IPS-NIHi7 (cell line): ENCODE data around the gene GAPDH.

Source experiments
- DNase-seq: peaks from one replicate; pipeline ENCODE4 v3.0.0; 2012; ENCODE audit warnings: mixed read lengths; ENCODE audit errors: extremely low spot score

Gene GAPDH

GRCh38 chr12:6529291-6529737 is 5.0 kb upstream of the GAPDH start:
- no peak for DNase-seq

- no peak for DNase-seq
These were observed 3.6 kb upstream of the GAPDH start for GRCh38 chr12:6530576-6531260.

GRCh38 chr12:6532051-6532926 is 2.0 kb upstream of the GAPDH start:
- DNase-seq, result peak; percentile 69

DNA sequence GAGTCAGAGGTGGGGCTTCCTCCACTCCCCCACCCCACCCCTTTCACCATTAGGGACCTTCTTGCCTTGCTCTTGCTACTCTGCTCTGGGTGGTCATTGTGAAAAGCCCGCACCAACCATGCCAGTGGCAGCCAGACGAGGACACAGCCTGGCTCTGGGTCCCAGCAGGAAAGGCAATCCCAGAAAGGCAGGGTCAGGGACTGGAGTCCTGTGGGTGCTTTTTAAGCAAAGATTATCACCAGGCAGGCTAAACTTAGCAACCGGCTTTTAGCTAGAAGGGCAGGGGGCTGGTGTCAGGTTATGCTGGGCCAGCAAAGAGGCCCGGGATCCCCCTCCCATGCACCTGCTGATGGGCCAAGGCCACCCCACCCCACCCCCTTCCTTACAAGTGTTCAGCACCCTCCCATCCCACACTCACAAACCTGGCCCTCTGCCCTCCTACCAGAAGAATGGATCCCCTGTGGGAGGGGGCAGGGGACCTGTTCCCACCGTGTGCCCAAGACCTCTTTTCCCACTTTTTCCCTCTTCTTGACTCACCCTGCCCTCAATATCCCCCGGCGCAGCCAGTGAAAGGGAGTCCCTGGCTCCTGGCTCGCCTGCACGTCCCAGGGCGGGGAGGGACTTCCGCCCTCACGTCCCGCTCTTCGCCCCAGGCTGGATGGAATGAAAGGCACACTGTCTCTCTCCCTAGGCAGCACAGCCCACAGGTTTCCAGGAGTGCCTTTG is 1.2 kb upstream of the GAPDH start:
- DNase-seq, result peak; percentile 62

GRCh38 chr12:6533653-6533922 is 729 bp upstream of the GAPDH start:
- DNase-seq, result peak; percentile 30

- DNase-seq, result no peak
These were observed 303 bp downstream of the GAPDH start for GRCh38 chr12:6534695-6534944.

GRCh38 chr12:6534945-6535696 is 804 bp downstream of the GAPDH start:
- peak; percentile 69 for DNase-seq

GRCh38 chr12:6535697-6535946 is 1.3 kb downstream of the GAPDH start:
- DNase-seq, result no peak

DNA sequence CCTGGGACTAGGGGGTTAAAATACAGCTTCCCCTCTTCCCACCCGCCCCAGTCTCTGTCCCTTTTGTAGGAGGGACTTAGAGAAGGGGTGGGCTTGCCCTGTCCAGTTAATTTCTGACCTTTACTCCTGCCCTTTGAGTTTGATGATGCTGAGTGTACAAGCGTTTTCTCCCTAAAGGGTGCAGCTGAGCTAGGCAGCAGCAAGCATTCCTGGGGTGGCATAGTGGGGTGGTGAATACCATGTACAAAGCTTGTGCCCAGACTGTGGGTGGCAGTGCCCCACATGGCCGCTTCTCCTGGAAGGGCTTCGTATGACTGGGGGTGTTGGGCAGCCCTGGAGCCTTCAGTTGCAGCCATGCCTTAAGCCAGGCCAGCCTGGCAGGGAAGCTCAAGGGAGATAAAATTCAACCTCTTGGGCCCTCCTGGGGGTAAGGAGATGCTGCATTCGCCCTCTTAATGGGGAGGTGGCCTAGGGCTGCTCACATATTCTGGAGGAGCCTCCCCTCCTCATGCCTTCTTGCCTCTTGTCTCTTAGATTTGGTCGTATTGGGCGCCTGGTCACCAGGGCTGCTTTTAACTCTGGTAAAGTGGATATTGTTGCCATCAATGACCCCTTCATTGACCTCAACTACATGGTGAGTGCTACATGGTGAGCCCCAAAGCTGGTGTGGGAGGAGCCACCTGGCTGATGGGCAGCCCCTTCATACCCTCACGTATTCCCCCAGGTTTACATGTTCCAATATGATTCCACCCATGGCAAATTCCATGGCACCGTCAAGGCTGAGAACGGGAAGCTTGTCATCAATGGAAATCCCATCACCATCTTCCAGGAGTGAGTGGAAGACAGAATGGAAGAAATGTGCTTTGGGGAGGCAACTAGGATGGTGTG is 1.9 kb downstream of the GAPDH start:
- DNase-seq, result no peak

DNA sequence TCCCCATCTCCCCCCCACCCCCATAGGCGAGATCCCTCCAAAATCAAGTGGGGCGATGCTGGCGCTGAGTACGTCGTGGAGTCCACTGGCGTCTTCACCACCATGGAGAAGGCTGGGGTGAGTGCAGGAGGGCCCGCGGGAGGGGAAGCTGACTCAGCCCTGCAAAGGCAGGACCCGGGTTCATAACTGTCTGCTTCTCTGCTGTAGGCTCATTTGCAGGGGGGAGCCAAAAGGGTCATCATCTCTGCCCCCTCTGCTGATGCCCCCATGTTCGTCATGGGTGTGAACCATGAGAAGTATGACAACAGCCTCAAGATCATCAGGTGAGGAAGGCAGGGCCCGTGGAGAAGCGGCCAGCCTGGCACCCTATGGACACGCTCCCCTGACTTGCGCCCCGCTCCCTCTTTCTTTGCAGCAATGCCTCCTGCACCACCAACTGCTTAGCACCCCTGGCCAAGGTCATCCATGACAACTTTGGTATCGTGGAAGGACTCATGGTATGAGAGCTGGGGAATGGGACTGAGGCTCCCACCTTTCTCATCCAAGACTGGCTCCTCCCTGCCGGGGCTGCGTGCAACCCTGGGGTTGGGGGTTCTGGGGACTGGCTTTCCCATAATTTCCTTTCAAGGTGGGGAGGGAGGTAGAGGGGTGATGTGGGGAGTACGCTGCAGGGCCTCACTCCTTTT is 2.7 kb downstream of the GAPDH start:
- DNase-seq, result no peak

DNA sequence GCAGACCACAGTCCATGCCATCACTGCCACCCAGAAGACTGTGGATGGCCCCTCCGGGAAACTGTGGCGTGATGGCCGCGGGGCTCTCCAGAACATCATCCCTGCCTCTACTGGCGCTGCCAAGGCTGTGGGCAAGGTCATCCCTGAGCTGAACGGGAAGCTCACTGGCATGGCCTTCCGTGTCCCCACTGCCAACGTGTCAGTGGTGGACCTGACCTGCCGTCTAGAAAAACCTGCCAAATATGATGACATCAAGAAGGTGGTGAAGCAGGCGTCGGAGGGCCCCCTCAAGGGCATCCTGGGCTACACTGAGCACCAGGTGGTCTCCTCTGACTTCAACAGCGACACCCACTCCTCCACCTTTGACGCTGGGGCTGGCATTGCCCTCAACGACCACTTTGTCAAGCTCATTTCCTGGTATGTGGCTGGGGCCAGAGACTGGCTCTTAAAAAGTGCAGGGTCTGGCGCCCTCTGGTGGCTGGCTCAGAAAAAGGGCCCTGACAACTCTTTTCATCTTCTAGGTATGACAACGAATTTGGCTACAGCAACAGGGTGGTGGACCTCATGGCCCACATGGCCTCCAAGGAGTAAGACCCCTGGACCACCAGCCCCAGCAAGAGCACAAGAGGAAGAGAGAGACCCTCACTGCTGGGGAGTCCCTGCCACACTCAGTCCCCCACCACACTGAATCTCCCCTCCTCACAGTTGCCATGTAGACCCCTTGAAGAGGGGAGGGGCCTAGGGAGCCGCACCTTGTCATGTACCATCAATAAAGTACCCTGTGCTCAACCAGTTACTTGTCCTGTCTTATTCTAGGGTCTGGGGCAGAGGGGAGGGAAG is 3.5 kb downstream of the GAPDH start:
- DNase-seq, result peak; percentile 39

DNA sequence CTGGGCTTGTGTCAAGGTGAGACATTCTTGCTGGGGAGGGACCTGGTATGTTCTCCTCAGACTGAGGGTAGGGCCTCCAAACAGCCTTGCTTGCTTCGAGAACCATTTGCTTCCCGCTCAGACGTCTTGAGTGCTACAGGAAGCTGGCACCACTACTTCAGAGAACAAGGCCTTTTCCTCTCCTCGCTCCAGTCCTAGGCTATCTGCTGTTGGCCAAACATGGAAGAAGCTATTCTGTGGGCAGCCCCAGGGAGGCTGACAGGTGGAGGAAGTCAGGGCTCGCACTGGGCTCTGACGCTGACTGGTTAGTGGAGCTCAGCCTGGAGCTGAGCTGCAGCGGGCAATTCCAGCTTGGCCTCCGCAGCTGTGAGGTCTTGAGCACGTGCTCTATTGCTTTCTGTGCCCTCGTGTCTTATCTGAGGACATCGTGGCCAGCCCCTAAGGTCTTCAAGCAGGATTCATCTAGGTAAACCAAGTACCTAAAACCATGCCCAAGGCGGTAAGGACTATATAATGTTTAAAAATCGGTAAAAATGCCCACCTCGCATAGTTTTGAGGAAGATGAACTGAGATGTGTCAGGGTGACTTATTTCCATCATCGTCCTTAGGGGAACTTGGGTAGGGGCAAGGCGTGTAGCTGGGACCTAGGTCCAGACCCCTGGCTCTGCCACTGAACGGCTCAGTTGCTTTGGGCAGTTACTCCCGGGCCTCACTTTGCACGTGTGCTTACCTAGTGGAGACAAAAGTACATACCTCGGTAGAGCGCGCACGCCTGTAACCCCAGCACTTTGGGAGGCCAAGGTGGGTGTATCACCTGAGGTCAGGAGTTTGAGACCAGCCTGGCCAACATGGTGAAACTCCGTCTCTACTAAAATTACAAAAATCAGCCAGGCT is 4.3 kb downstream of the GAPDH start:
- no peak for DNase-seq

- no peak for DNase-seq
These were observed 5.0 kb downstream of the GAPDH start for GRCh38 chr12:6539314-6539682.

- DNase-seq, result no peak
These were observed 5.4 kb downstream of the GAPDH start for GRCh38 chr12:6539707-6540134.

GRCh38 chr12:6540181-6540877 is 6.0 kb downstream of the GAPDH start:
- DNase-seq, result peak; percentile 91

DNA sequence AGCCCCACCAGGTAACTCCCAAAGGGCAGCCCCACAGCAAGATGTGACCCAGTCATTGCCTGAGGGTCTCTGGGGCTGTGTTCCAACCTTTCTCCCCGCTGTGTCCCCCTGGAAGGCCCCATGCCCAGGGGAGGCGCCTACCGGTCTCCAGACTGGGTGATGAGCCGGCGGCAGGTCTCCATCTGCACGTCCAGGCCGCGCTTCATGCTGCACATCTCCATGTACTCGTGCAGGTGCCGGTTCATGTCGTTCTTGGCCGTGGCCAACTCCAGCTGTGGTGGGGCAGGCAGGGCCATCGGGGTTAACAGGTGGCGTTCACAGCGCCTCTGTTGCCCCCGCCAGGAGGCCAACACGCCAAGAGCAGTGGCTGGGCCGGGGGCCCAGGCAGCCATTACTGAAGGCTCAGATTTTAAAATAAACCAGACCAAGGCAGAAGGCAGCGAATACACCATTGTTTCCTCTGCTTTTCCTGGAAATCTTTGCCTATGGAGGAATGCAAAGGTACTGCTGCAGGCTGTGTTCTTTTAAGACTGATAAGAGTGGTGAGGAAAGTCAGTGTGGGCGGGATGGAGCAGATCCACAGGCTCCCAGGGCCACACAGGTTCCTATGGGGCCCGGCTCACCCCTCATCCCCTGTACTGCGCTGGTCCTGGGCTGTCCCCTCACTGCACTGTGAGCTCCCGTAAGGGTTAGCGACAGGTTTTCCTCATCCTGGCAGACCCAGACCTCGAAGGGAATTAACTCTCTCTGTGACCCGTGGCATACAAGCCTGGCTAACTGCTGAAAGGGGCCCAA is 7.3 kb downstream of the GAPDH start:
- DNase-seq, result no peak

GRCh38 chr12:6542209-6543009 is 8.1 kb downstream of the GAPDH start:
- no peak for DNase-seq
